ENCODE results near the gene SELENOI.
"Not testable (repeated sequence)": the region's sequence is repeated elsewhere in the genome, so short reads cannot be mapped to it uniquely, and the experiment has no call there.

GRCh38 chr2:26369664-26370063 lies 23.7 kb downstream of the SELENOI start:
- not testable (repeated sequence) for TF ChIP-seq POLR2A, CTCF (IDR thresholded peaks at IDR 0.05)

All from prostate gland (tissue), 2 donors.